H1 (cell line): ENCODE measurements around the gene TARP.

Source experiments
- EZH2 ChIP-seq: fragments of 200-600 bp; sonication (generic); IDR thresholded peaks from 2 replicates; pipeline ENCODE4 v1.7.1; 2012; ENCODE audit warnings: low read depth, mild to moderate bottlenecking, moderate library complexity, low read length, inconsistent platforms; ENCODE audit not compliant: severe bottlenecking
- KDM5A ChIP-seq: fragments of 200-600 bp; IDR thresholded peaks from 2 replicates; pipeline ENCODE4 v1.7.1; 2012; ENCODE audit warnings: mild to moderate bottlenecking, low read length, inconsistent platforms, mixed read lengths
- POLR2AphosphoS5 ChIP-seq: IDR thresholded peaks from 2 replicates; pipeline ENCODE4 v1.6.1; 2011; ENCODE audit warnings: low read depth, low read length
- TAF1 ChIP-seq: IDR thresholded peaks from 2 replicates; pipeline ENCODE4 v1.6.1; 2011; ENCODE audit warnings: mild to moderate bottlenecking, low read depth, low read length
- YY1 ChIP-seq: IDR thresholded peaks from 2 replicates; pipeline ENCODE4 v1.6.1; 2011; ENCODE audit warnings: low read depth, mild to moderate bottlenecking, low read length
- TF ChIP-seq, protein P1 (sequence below), 3 experiments: IDR thresholded peaks; 1 replicate in 2 of 3; 2 replicates in 1 of 3; pipeline versions ENCODE4 v1.5.1 to v1.6.1; 2011; ENCODE audit warnings: low read length in 3 of 3, mild to moderate bottlenecking in 3 of 3, inconsistent platforms in 2 of 3, low read depth in 1 of 3, moderate library complexity in 1 of 3; ENCODE audit not compliant: insufficient read depth in 1 of 3; ENCODE audit errors: control extremely low read depth in 1 of 3

DNA sequence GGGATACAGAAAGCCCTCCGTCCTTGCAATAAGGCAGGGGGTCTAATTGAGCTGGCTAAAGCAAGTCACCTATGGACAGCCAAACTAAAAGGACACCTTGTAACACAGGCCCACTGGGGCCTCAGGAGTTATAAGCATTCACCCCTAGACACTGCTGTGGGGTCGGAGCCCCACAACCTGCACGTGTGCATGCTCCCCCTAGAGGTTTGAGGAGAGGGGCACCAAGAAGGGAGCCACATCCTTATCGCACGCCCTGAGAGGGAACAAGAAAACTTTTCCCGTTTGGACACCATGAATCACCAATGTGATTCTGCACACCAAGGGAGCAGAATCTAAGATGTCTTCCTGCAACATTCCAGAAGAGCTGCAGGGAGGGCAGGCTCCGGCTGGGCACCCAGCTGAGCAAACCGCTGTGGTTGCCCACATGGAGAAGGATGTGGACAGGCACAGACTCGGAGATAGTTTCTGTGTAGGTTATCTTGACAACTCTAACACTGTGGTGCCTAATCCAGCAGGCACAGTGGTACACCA, 17.7 kb upstream of the TARP start:
- TF ChIP-seq KDM5A: no peak
- TF ChIP-seq, protein P1, sequence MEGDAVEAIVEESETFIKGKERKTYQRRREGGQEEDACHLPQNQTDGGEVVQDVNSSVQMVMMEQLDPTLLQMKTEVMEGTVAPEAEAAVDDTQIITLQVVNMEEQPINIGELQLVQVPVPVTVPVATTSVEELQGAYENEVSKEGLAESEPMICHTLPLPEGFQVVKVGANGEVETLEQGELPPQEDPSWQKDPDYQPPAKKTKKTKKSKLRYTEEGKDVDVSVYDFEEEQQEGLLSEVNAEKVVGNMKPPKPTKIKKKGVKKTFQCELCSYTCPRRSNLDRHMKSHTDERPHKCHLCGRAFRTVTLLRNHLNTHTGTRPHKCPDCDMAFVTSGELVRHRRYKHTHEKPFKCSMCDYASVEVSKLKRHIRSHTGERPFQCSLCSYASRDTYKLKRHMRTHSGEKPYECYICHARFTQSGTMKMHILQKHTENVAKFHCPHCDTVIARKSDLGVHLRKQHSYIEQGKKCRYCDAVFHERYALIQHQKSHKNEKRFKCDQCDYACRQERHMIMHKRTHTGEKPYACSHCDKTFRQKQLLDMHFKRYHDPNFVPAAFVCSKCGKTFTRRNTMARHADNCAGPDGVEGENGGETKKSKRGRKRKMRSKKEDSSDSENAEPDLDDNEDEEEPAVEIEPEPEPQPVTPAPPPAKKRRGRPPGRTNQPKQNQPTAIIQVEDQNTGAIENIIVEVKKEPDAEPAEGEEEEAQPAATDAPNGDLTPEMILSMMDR (IDR thresholded peaks at IDR 0.05; ENCODE audit: control extremely low read depth in 1 of 3, insufficient read depth in 1 of 3, low read depth in 1 of 3, low read length in 3 of 3): peak; percentile 43 to 63 (median 60)
- no peak for TF ChIP-seq POLR2AphosphoS5
- no peak for TF ChIP-seq EZH2
- no peak for TF ChIP-seq YY1
- no peak for TF ChIP-seq TAF1
